Measurements from ENCODE around the gene BAD.

Gene BAD

GRCh38 chr11:64296236-64296635, 11.8 kb upstream of the BAD start:
- DNase-seq, result no peak

- no peak for DNase-seq
Observed at GRCh38 chr11:64295760-64296159, 11.3 kb upstream of the BAD start.

- no peak for DNase-seq
Observed at GRCh38 chr11:64294774-64295173, 10.3 kb upstream of the BAD start.

GRCh38 chr11:64292460-64293254, 8.2 kb upstream of the BAD start:
- no peak for DNase-seq

- DNase-seq, result no peak
Observed at GRCh38 chr11:64291752-64292459, 7.4 kb upstream of the BAD start.

- DNase-seq, result no peak
Observed at GRCh38 chr11:64291262-64291751, 6.8 kb upstream of the BAD start, which contains the start of gene KCNK4. KCNK4 (plus strand) TSS chr11:64291302; CDS start chr11:64293019, 1,717 bp downstream.

GRCh38 chr11:64290352-64291261, 6.1 kb upstream of the BAD start:
- no peak for DNase-seq

GRCh38 chr11:64289002-64289564, 4.6 kb upstream of the BAD start:
- DNase-seq, result no peak

- DNase-seq, result no peak
Observed at GRCh38 chr11:64288353-64288750, 3.9 kb upstream of the BAD start.

- DNase-seq, result no peak
Observed at GRCh38 chr11:64287676-64288352, 3.3 kb upstream of the BAD start.

- no peak for DNase-seq
Observed at GRCh38 chr11:64286801-64287159, 2.3 kb upstream of the BAD start.

- DNase-seq, result no peak
Observed at GRCh38 chr11:64285885-64286800, 1.7 kb upstream of the BAD start.

- peak; percentile 86 for DNase-seq
Observed at GRCh38 chr11:64284962-64285884, 758 bp upstream of the BAD start, which contains the start of gene GPR137. GPR137 (plus strand) TSS chr11:64285848; CDS start chr11:64286525, 677 bp downstream.

- DNase-seq, result no peak
Observed at GRCh38 chr11:64283092-64283491, 1.4 kb downstream of the BAD start.

- no peak for DNase-seq
Observed at GRCh38 chr11:64281957-64282770, 2.3 kb downstream of the BAD start.

GRCh38 chr11:64278576-64279190, 5.8 kb downstream of the BAD start:
- no peak for DNase-seq

- DNase-seq, result peak; percentile 94
Observed at GRCh38 chr11:64276653-64277431, 7.6 kb downstream of the BAD start.
